ENCODE data around the gene RAVER2. TPM values are rescaled to one million over a fixed set of nuclear protein-coding genes. Genes with fewer than 3 reads are reported as not detected.
"Not testable (repeated sequence)": the region's sequence is repeated elsewhere in the genome, so short reads cannot be mapped to it uniquely, and the experiment has no call there.

The RAVER2 gene, protein sequence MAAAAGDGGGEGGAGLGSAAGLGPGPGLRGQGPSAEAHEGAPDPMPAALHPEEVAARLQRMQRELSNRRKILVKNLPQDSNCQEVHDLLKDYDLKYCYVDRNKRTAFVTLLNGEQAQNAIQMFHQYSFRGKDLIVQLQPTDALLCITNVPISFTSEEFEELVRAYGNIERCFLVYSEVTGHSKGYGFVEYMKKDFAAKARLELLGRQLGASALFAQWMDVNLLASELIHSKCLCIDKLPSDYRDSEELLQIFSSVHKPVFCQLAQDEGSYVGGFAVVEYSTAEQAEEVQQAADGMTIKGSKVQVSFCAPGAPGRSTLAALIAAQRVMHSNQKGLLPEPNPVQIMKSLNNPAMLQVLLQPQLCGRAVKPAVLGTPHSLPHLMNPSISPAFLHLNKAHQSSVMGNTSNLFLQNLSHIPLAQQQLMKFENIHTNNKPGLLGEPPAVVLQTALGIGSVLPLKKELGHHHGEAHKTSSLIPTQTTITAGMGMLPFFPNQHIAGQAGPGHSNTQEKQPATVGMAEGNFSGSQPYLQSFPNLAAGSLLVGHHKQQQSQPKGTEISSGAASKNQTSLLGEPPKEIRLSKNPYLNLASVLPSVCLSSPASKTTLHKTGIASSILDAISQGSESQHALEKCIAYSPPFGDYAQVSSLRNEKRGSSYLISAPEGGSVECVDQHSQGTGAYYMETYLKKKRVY
- 1 to 10 TPM in 4 of 5 donors, under 1 TPM in 1; 0.76 to 2.2 (median 1.4) TPM for total RNA-seq
- total RNA-seq (2013) = 2.0 TPM
- 0.68 to 4.5 (median 3.0) reads per million in 29 experiments for total RNA-seq

DNA sequence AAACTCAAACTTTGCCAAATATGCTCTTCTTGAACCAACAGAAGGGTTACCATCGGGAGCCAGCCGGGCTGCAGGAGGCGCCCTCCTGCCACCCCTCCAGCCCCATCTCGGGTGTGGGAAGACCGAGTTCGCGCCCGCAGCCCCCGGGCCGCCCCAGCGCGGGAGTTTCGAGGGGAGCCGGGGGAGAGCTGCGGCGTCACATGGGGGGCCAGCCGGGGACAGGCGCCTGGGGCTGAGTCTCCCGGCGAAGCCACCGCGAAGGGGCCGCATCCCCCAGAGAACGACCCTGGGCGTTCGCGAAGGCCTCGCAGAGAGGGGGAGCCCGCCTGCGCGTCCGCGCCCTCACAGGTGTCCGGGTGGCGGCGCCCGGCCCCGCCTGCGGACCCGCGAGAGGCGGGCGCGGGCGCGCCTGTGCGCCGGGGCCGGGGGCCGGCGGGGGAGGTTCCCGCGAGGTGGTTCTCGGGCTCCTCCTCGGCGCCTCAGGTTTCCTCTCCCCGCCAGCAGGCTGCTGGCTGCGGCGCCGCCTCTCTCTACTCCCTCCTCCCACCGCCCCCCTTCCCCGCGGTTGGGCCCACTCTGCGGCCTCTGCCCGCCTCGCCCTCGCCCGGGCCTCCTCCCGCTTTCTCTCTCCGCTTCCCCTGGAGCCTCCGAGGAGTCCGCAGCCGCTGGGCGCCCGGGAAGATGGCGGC, at the start of gene RAVER2:
Gene RAVER2, plus strand, starts transcription at position 584 of the 689 bp plus-strand sequence. Its CDS starts 98 bp downstream, at position 682.
- Mint-ChIP-seq H3K9me3 (no peaks in the 10 kb centered on the region), H3K27me3 (no peaks in the 10 kb centered on the region), H3K36me3 (no peaks in the 10 kb centered on the region), H3K27ac (peak within 1 kb of the TSS; percentile 82 to 89), H3K4me3 (peak within 1 kb of the TSS; percentile 83 to 88 (median 86)), H3K4me1 (peaks cover 19 to 23% (median 21%) of the 10 kb centered on the region in 3 donors)
- ATAC-seq (replicated peaks in 1 of 4) (peak; percentile 83 to 87 (median 84)), DNase-seq (peak; percentile 18 to 69 (median 43))
- H3K9me3 ChIP-seq = no peaks in the 10 kb centered on the region
- H3K4me3 ChIP-seq (ENCODE audit: control insufficient read depth in 1 of 2, extremely low read depth in 1 of 2, low read length in 1 of 2) = peak within 1 kb of the TSS; percentile 53 to 72
- ChIA-PET POLR2A (no interaction called here), CTCF (interaction anchor here (0.6 kb wide), 2 partner anchors 71 to 79 kb away, joined by 3 read pairs; no protein-coding TSS in a partner anchor)
- H3K27me3 ChIP-seq (replicated peaks in 1 of 2; ENCODE audit: control insufficient read depth in 2 of 2, extremely low read depth in 1 of 2, insufficient read depth in 2 of 2, low read length in 1 of 2) = no peaks in the 10 kb centered on the region
- H3K36me3 ChIP-seq (ENCODE audit: control insufficient read depth in 2 of 2, extremely low read depth in 1 of 2, insufficient read depth in 1 of 2, low read length in 1 of 2) = no peaks in the 10 kb centered on the region
- WGBS (ENCODE audit: insufficient coverage) = under 1% methylated on average over 76 of the region's 76 CpGs
- H3K27ac ChIP-seq (ENCODE audit: low read length) = peak within 1 kb of the TSS; percentile 54
- H3K4me1 ChIP-seq (ENCODE audit: control insufficient read depth in 1 of 2, extremely low read depth in 1 of 2, insufficient read depth in 2 of 2, low read length in 2 of 2) = peaks cover 5 to 13% of the 10 kb centered on the region in 2 experiments

DNA sequence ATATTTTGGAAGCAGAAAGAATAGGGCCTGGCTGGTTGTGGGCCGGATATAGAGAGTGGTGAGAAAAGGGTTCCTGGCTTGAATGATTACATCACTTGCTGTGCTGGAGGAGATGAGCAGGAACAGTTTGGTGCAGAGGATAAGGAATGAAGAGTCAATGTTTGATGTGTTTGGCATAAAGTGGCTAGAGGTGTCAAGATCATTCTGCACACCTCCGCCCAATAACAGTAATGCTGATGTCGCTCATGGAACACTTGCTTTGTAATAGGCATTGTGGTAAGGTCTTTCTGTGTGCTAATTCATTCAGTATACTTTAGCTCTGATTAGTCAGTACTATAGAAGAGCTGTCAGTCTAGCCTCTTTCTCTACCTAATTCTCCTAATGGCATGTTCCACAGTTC, 48.0 kb upstream of the RAVER2 start:
- DNase-seq = no peak
- H3K4me3 Mint-ChIP-seq = no peak overlapping the region
- H3K36me3 Mint-ChIP-seq = no peaks in the 10 kb centered on the region
- CTCF ChIA-PET = no interaction called here
- H3K27ac ChIP-seq (ENCODE audit: low read length) = no peak overlapping the region
- H3K27ac Mint-ChIP-seq = no peak overlapping the region
- ATAC-seq (replicated peaks in 1 of 4) = no peak
- H3K36me3 ChIP-seq (ENCODE audit: control insufficient read depth in 2 of 2, extremely low read depth in 1 of 2, insufficient read depth in 1 of 2, low read length in 1 of 2) = peaks cover 0 to 2% of the 10 kb centered on the region in 2 donors
- POLR2A ChIA-PET = no interaction called here
- H3K27me3 ChIP-seq (replicated peaks in 1 of 2; ENCODE audit: control insufficient read depth in 2 of 2, extremely low read depth in 1 of 2, insufficient read depth in 2 of 2, low read length in 1 of 2) = peaks cover 0 to 6% of the 10 kb centered on the region in 2 experiments
- no peaks in the 10 kb centered on the region for H3K4me1 ChIP-seq (ENCODE audit: control insufficient read depth in 1 of 2, extremely low read depth in 1 of 2, insufficient read depth in 2 of 2, low read length in 2 of 2)
- H3K4me3 ChIP-seq (ENCODE audit: control insufficient read depth in 1 of 2, extremely low read depth in 1 of 2, low read length in 1 of 2) = no peak overlapping the region
- H3K9me3 Mint-ChIP-seq = no peaks in the 10 kb centered on the region
- H3K4me1 Mint-ChIP-seq = no peaks in the 10 kb centered on the region
- peaks cover 8 to 24% of the 10 kb centered on the region in 2 donors for H3K27me3 Mint-ChIP-seq
- H3K9me3 ChIP-seq = no peaks in the 10 kb centered on the region
- 77% methylated on average over 1 of the region's 3 CpGs for WGBS (ENCODE audit: insufficient coverage)

DNA sequence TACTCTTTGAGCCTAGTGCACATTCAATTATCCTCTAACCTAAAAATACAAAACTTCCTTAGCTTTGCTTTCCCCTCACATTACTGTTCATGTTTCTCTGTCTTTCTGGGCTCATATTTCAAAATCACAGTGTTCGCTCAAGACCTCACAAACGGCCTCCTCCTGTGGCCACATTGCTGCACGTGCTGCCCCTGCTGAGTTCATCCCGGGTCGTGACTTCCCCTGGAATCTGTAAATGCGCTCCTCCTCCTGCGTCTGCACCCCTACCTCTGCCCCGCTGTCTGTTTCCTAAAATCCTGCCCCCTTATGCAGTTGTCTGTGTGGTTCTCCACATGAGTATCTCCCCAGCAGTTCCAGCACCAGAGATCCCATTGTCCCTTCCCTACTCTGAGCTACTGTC, 45.5 kb upstream of the RAVER2 start:
- DNase-seq (no peak), ATAC-seq (replicated peaks in 1 of 4) (no peak)
- Histone ChIP-seq H3K4me1 (ENCODE audit: control insufficient read depth in 1 of 2, extremely low read depth in 1 of 2, insufficient read depth in 2 of 2, low read length in 2 of 2) (no peaks in the 10 kb centered on the region), H3K36me3 (ENCODE audit: control insufficient read depth in 2 of 2, extremely low read depth in 1 of 2, insufficient read depth in 1 of 2, low read length in 1 of 2) (peaks cover 0 to 2% of the 10 kb centered on the region in 2 donors), H3K27ac (ENCODE audit: low read length) (no peak overlapping the region), H3K9me3 (no peaks in the 10 kb centered on the region), H3K27me3 (replicated peaks in 1 of 2; ENCODE audit: control insufficient read depth in 2 of 2, extremely low read depth in 1 of 2, insufficient read depth in 2 of 2, low read length in 1 of 2) (peaks cover 0 to 3% of the 10 kb centered on the region in 2 experiments), H3K4me3 (ENCODE audit: control insufficient read depth in 1 of 2, extremely low read depth in 1 of 2, low read length in 1 of 2) (no peak overlapping the region)
- Mint-ChIP-seq H3K4me3 (no peak overlapping the region), H3K27ac (no peak overlapping the region), H3K9me3 (peaks cover 0 to 6% (median 3%) of the 10 kb centered on the region in 3 donors), H3K27me3 (peaks cover 14 to 27% of the 10 kb centered on the region in 2 donors), H3K4me1 (no peaks in the 10 kb centered on the region), H3K36me3 (no peaks in the 10 kb centered on the region)
- POLR2A ChIA-PET = no interaction called here
- WGBS (ENCODE audit: insufficient coverage) = 87% methylated on average over 8 of the region's 8 CpGs
- CTCF ChIA-PET = no interaction called here

DNA sequence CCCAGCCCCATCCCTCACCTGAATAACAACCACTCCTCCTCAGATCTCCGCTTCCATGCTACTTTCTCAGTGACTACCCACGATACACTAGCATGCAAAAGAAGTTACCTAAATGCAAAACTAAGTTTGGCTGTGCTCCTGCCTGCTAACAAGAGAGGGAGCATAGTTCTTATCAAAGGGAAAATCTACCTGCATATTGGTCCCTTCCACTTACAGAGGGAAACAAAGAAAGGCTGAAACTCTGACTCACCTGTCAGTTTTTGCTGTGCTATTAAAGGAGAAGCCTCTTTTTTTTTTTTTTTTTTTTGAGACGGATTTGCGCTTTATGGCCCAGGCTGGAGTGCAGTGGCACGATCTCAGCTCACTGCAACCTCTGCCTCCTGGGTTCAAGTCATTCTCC, 43.8 kb upstream of the RAVER2 start:
- ChIA-PET POLR2A (no interaction called here), CTCF (interaction anchor here in 1 of 2 donors (0.7 kb wide), 1 partner anchor 370 kb away, joined by 5 read pairs; no protein-coding TSS in a partner anchor)
- H3K4me1 ChIP-seq (ENCODE audit: control insufficient read depth in 1 of 2, extremely low read depth in 1 of 2, insufficient read depth in 2 of 2, low read length in 2 of 2) = no peaks in the 10 kb centered on the region
- peaks cover 14 to 27% of the 10 kb centered on the region in 2 donors for H3K27me3 Mint-ChIP-seq
- WGBS (ENCODE audit: insufficient coverage) = 100% methylated on average over 1 of the region's 5 CpGs
- DNase-seq (no peak), ATAC-seq (replicated peaks in 1 of 4) (no peak)
- no peak overlapping the region for H3K4me3 Mint-ChIP-seq
- H3K27ac ChIP-seq (ENCODE audit: low read length) = no peak overlapping the region
- no peaks in the 10 kb centered on the region for H3K4me1 Mint-ChIP-seq
- no peak overlapping the region for H3K27ac Mint-ChIP-seq
- no peaks in the 10 kb centered on the region for H3K27me3 ChIP-seq (replicated peaks in 1 of 2; ENCODE audit: control insufficient read depth in 2 of 2, extremely low read depth in 1 of 2, insufficient read depth in 2 of 2, low read length in 1 of 2)
- peaks cover 0 to 2% of the 10 kb centered on the region in 2 donors for H3K36me3 ChIP-seq (ENCODE audit: control insufficient read depth in 2 of 2, extremely low read depth in 1 of 2, insufficient read depth in 1 of 2, low read length in 1 of 2)
- H3K4me3 ChIP-seq (ENCODE audit: control insufficient read depth in 1 of 2, extremely low read depth in 1 of 2, low read length in 1 of 2) = no peak overlapping the region
- no peaks in the 10 kb centered on the region for H3K36me3 Mint-ChIP-seq
- H3K9me3 ChIP-seq = no peaks in the 10 kb centered on the region
- H3K9me3 Mint-ChIP-seq = peaks cover 0 to 6% (median 3%) of the 10 kb centered on the region in 3 donors

DNA sequence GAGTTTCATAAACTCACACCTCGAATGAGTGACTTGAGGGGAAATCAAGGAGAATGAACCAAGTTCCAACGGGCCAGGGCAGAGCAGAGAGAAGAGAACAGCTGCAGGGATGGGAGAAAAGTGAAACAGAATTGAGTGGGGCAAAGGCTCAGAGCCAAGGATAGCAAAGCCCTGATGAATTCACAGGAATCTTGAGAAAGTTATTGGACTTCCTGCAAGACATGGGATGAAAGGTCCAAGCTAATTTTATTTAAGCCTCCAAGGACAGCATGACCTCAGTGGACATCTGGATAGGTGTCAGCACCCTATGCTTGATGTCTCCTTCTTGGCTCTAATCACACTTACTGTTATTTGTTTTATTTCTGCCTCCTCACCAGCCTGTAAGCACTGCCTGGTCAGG, 43.0 kb upstream of the RAVER2 start:
- no peak for DNase-seq
- Histone ChIP-seq H3K36me3 (ENCODE audit: control insufficient read depth in 2 of 2, extremely low read depth in 1 of 2, insufficient read depth in 1 of 2, low read length in 1 of 2) (no peaks in the 10 kb centered on the region), H3K27me3 (replicated peaks in 1 of 2; ENCODE audit: control insufficient read depth in 2 of 2, extremely low read depth in 1 of 2, insufficient read depth in 2 of 2, low read length in 1 of 2) (no peaks in the 10 kb centered on the region), H3K9me3 (no peaks in the 10 kb centered on the region), H3K4me1 (ENCODE audit: control insufficient read depth in 1 of 2, extremely low read depth in 1 of 2, insufficient read depth in 2 of 2, low read length in 2 of 2) (no peaks in the 10 kb centered on the region), H3K27ac (ENCODE audit: low read length) (no peak overlapping the region), H3K4me3 (ENCODE audit: control insufficient read depth in 1 of 2, extremely low read depth in 1 of 2, low read length in 1 of 2) (no peak overlapping the region)
- Mint-ChIP-seq H3K4me3 (no peak overlapping the region), H3K36me3 (no peaks in the 10 kb centered on the region), H3K4me1 (no peaks in the 10 kb centered on the region), H3K9me3 (peaks cover 0 to 6% (median 3%) of the 10 kb centered on the region in 3 donors), H3K27me3 (peaks cover 14 to 27% of the 10 kb centered on the region in 2 donors), H3K27ac (no peak overlapping the region)
- no peak for ATAC-seq (replicated peaks in 1 of 4)
- 74% methylated on average over 2 of the region's 2 CpGs for WGBS (ENCODE audit: insufficient coverage)
- POLR2A ChIA-PET = no interaction called here
- CTCF ChIA-PET = interaction anchor here in 1 of 2 donors (0.7 kb wide), 1 partner anchor 369 kb away, joined by 5 read pairs; no protein-coding TSS in a partner anchor

DNA sequence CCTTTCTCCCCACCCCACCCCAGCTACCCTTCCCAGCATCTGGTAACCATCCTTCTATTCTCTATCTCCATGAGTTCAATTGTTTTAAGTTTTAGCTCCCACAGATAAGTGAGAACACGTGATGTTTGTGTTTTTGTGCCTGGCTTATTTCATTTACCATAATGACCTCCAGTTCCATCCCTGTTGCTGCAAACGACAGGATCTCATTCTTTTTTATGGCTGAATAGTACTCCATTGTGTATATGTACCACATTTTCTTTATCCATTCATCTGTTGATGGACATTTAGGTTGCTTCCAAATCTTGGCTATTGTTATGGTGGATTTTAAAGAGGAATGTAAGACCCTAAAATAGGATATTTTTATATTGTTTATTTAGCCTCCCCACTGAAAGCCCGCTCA, 42.2 kb upstream of the RAVER2 start:
- H3K27ac Mint-ChIP-seq; H3K4me3 ChIP-seq (ENCODE audit: control insufficient read depth in 1 of 2, extremely low read depth in 1 of 2, low read length in 1 of 2); H3K4me3 Mint-ChIP-seq; H3K27me3 ChIP-seq (replicated peaks in 1 of 2; ENCODE audit: control insufficient read depth in 2 of 2, extremely low read depth in 1 of 2, insufficient read depth in 2 of 2, low read length in 1 of 2); CTCF ChIA-PET; H3K9me3 Mint-ChIP-seq; POLR2A ChIA-PET; H3K36me3 Mint-ChIP-seq; H3K9me3 ChIP-seq; DNase-seq; H3K27ac ChIP-seq (ENCODE audit: low read length); H3K4me1 Mint-ChIP-seq; ATAC-seq (replicated peaks in 1 of 4); H3K36me3 ChIP-seq (ENCODE audit: control insufficient read depth in 2 of 2, extremely low read depth in 1 of 2, insufficient read depth in 1 of 2, low read length in 1 of 2); H3K4me1 ChIP-seq (ENCODE audit: control insufficient read depth in 1 of 2, extremely low read depth in 1 of 2, insufficient read depth in 2 of 2, low read length in 2 of 2): not testable (repeated sequence)
- no CpG with 5 or more reads among the region's 3 CpGs for WGBS (ENCODE audit: insufficient coverage)
- peaks cover 18 to 27% of the 10 kb centered on the region in 2 donors for H3K27me3 Mint-ChIP-seq

Data from T-cell (primary cell).